HCT116 (cell line): ENCODE results near the gene TMEM123. TPM values are rescaled to one million over a fixed set of nuclear protein-coding genes. Genes with fewer than 3 reads are reported as not detected.

ENCODE experiments used
- ATAC-seq: fragments of 200-7000 bp; cut with Tn5 transposase; 2 replicates; pipeline ENCODE4 v1.9.1; 2020; ENCODE audit warnings: mild to moderate bottlenecking, moderate library complexity
- BruUV-seq: library from RNA; stranded (reverse); fragments of 400-500 nt; replicated peaks from 2 replicates; lab custom pipeline; 2021; lab: Mats Ljungman, UMichigan
- CTCF ChIA-PET: fragments of 300-600 bp; sonication (Branson Sonifier 250); formaldehyde crosslinking; loops from one replicate; lab custom pipeline; 2021; ENCODE audit warnings: antibody characterized with exemption; lab: Charles Lee
- POLR2A ChIA-PET: fragments of 300-600, 350-600 bp; sonication (Branson Sonifier 250); formaldehyde crosslinking; loops from one replicate; lab custom pipeline; 2021; ENCODE audit warnings: antibody characterized with exemption; lab: Charles Lee
- RAD21 ChIA-PET, 2 experiments: fragments of 300-600 bp; sonication (Branson Sonifier 250); formaldehyde crosslinking; loops; one replicate each; lab custom pipeline; 2023; ENCODE audit warnings: low total read pairs in 2 of 2; ENCODE audit not compliant: uncharacterized antibody in 2 of 2, unreplicated experiment in 2 of 2, low non-redundant PET in 1 of 2; lab: Charles Lee
- DNase-seq: peaks from one replicate; pipeline ENCODE4 v3.0.0-alpha.2; 2010; ENCODE audit warnings: low read depth, low spot score
- H2AFZ ChIP-seq: fragments of 200-600 bp; shearing (Covaris generic), sonication (generic); 2 replicates; pipeline ENCODE4 v1.6.1; 2017; ENCODE audit warnings: low read depth, mixed run types, mixed read lengths, antibody characterized with exemption, low read length; ENCODE audit not compliant: poor library complexity, severe bottlenecking
- H3K27ac ChIP-seq: 2 replicates; pipeline ENCODE4 v1.5.1; 2012; ENCODE audit warnings: low read depth, low read length
- H3K27me3 ChIP-seq: fragments of 200-600 bp; sonication (generic); 2 replicates; pipeline ENCODE4 v1.6.1; 2016; ENCODE audit warnings: mixed run types, low read length, mixed read lengths; ENCODE audit not compliant: insufficient read depth
- H3K36me3 ChIP-seq, 2 experiments: fragments of 200-500 bp in 1 of 2; fragments of 200-600 bp in 1 of 2; sonication (Bioruptor generic) in 1 of 2; sonication (generic) in 1 of 2; 2 replicates each; pipeline versions ENCODE4 v1.5.1 to v1.6.1; 2014 to 2016; ENCODE audit warnings: low read length in 2 of 2, inconsistent platforms in 1 of 2, mixed read lengths in 1 of 2, mixed run types in 1 of 2; ENCODE audit not compliant: insufficient read depth in 2 of 2, control insufficient read depth in 1 of 2
- H3K4me1 ChIP-seq, 2 experiments: fragments of 200-600 bp in 1 of 2; sonication (generic) in 1 of 2; 2 replicates each; pipeline versions ENCODE4 v1.5.1 to v1.6.1; 2012 to 2017; ENCODE audit warnings: low read length in 2 of 2, inconsistent platforms in 1 of 2, mild to moderate bottlenecking in 1 of 2, mixed read lengths in 1 of 2, mixed run types in 1 of 2, moderate library complexity in 1 of 2; ENCODE audit not compliant: insufficient read depth in 2 of 2, control insufficient read depth in 1 of 2
- H3K4me2 ChIP-seq: fragments of 200-600 bp; sonication (generic); 2 replicates; pipeline ENCODE4 v1.6.1; 2017; ENCODE audit warnings: mixed run types, low read length, mixed read lengths
- H3K4me3 ChIP-seq, 2 experiments: fragments of 200-600 bp in 1 of 2; sonication (generic) in 1 of 2; replicated peaks in 1 of 2; 2 replicates each; pipeline ENCODE4 v1.5.1; 2011 to 2016; ENCODE audit warnings: low read length in 2 of 2, control low read depth in 1 of 2, low read depth in 1 of 2, mild to moderate bottlenecking in 1 of 2, mixed read lengths in 1 of 2, mixed run types in 1 of 2
- H3K79me2 ChIP-seq: fragments of 200-600 bp; sonication (generic); 2 replicates; pipeline ENCODE4 v1.6.1; 2017; ENCODE audit warnings: mild to moderate bottlenecking, mixed run types, low read length, moderate library complexity, mixed read lengths; ENCODE audit not compliant: insufficient read depth
- H3K9ac ChIP-seq: fragments of 200-600 bp; sonication (generic); 2 replicates; pipeline ENCODE4 v1.6.1; 2016; ENCODE audit warnings: low read length, mixed read lengths
- H3K9me2 ChIP-seq: fragments of 200-600 bp; sonication (generic), shearing (Covaris generic); 2 replicates; pipeline ENCODE4 v1.6.1; 2017; ENCODE audit warnings: mixed run types, mild to moderate bottlenecking, moderate library complexity; ENCODE audit not compliant: insufficient read depth
- H3K9me3 ChIP-seq, 2 experiments: fragments of 200-500 bp in 1 of 2; fragments of 200-600 bp in 1 of 2; sonication (Bioruptor generic) in 1 of 2; sonication (generic) in 1 of 2; 2 replicates each; pipeline ENCODE4 v1.6.1; 2014 to 2017; ENCODE audit warnings: low read length in 2 of 2, mixed read lengths in 2 of 2, inconsistent platforms in 1 of 2, low read depth in 1 of 2, mild to moderate bottlenecking in 1 of 2, mixed run types in 1 of 2, moderate library complexity in 1 of 2; ENCODE audit not compliant: control insufficient read depth in 1 of 2, insufficient read depth in 1 of 2
- H4K20me1 ChIP-seq: fragments of 200-600 bp; sonication (generic), shearing (Covaris generic); 2 replicates; pipeline ENCODE4 v1.6.1; 2017; ENCODE audit warnings: mixed run types, mild to moderate bottlenecking, moderate library complexity; ENCODE audit not compliant: insufficient read depth
- EGR1 ChIP-seq: IDR thresholded peaks from 2 replicates; pipeline ENCODE4 v1.6.1; 2012; ENCODE audit warnings: low read depth
- EZH2 ChIP-seq: fragments of 200-600 bp; sonication (generic); IDR thresholded peaks from 2 replicates; pipeline ENCODE4 v1.6.1; 2017; ENCODE audit warnings: antibody characterized with exemption, mixed run types
- JUND ChIP-seq: IDR thresholded peaks from 2 replicates; pipeline ENCODE4 v1.6.1; 2012
- MAX ChIP-seq: IDR thresholded peaks from 2 replicates; pipeline ENCODE4 v1.6.1; 2012
- POLR2A ChIP-seq: IDR thresholded peaks from 2 replicates; pipeline ENCODE4 v1.7.0; 2011; ENCODE audit warnings: borderline replicate concordance; ENCODE audit not compliant: insufficient read depth, insufficient read length; ENCODE audit errors: extremely low read depth
- POLR2AphosphoS5 ChIP-seq: IDR thresholded peaks from 2 replicates; pipeline ENCODE4 v1.6.1; 2011; ENCODE audit warnings: mild to moderate bottlenecking, low read depth, low read length, moderate library complexity
- RAD21 ChIP-seq: IDR thresholded peaks from 2 replicates; pipeline ENCODE4 v1.6.1; 2012; ENCODE audit warnings: low read depth, mild to moderate bottlenecking
- SIN3A ChIP-seq: IDR thresholded peaks from 2 replicates; pipeline ENCODE4 v1.6.1; 2012; ENCODE audit warnings: low read depth
- SP1 ChIP-seq: IDR thresholded peaks from 2 replicates; pipeline ENCODE4 v1.6.1; 2012; ENCODE audit warnings: low read depth
- SRF ChIP-seq: IDR thresholded peaks from 2 replicates; pipeline ENCODE4 v1.6.1; 2012; ENCODE audit warnings: low read depth
- TCF7L2 ChIP-seq: IDR thresholded peaks from 2 replicates; pipeline ENCODE4 v1.7.0; 2011; ENCODE audit warnings: borderline replicate concordance, inconsistent platforms; ENCODE audit not compliant: insufficient read depth, insufficient read length; ENCODE audit errors: extremely low read depth
- YY1 ChIP-seq: IDR thresholded peaks from 2 replicates; pipeline ENCODE4 v1.6.1; 2011; ENCODE audit warnings: low read length, low read depth, moderate library complexity, mild to moderate bottlenecking; ENCODE audit not compliant: insufficient replicate concordance; ENCODE audit errors: extremely low read depth
- ZFX ChIP-seq: fragments of 450-650 bp; IDR thresholded peaks from 2 replicates; pipeline ENCODE4 v1.6.1; 2017
- intact Hi-C: fragments of 100-400 bp; cut with micrococcal nuclease; formaldehyde crosslinking; loops from 2 replicates; pipeline ENCODE4 v1.10.0; 2022
- total RNA-seq: library from RNA; stranded (reverse); gene quantifications from one replicate; pipeline ENCODE4 v1.2.1, GENCODE V29; 2021; ENCODE audit not compliant: unreplicated experiment
- TF ChIP-seq, protein P1 (sequence below), 3 experiments: fragments of 200-600 bp in 1 of 3; sonication (generic) in 1 of 3; IDR thresholded peaks in 2 of 3; conservative IDR thresholded peaks in 1 of 3; 2 replicates each; pipeline ENCODE4 v1.5.1; 2012 to 2017; ENCODE audit warnings: low read depth in 2 of 3, low read length in 2 of 3, antibody characterized with exemption in 1 of 3, borderline replicate concordance in 1 of 3, control low read depth in 1 of 3, mild to moderate bottlenecking in 1 of 3, mixed read lengths in 1 of 3, mixed run types in 1 of 3, moderate library complexity in 1 of 3; ENCODE audit not compliant: insufficient read depth in 1 of 3
- TF ChIP-seq, protein P2 (sequence below): IDR thresholded peaks from 2 replicates; pipeline ENCODE4 v1.6.1; 2012
- TF ChIP-seq, protein P3 (sequence below): IDR thresholded peaks from 2 replicates; pipeline ENCODE4 v1.6.1; 2012; ENCODE audit warnings: low read depth

Gene TMEM123
- total RNA-seq, 1 experiment from 2014 or later = 217 TPM

GRCh38 chr11:102415304-102415916, 37.2 kb downstream of the TMEM123 start:
- ChIA-PET CTCF (no interaction called here), RAD21 (no interaction called here), POLR2A (no interaction called here)
- no TSS peak for BruUV-seq
- no peak for DNase-seq
- intact Hi-C loops = no loop called here
- TF ChIP-seq SP1 (no peak), EZH2 (no peak), ZFX (no peak), SIN3A (no peak), JUND (no peak), RAD21 (no peak), TCF7L2 (no peak), SRF (no peak), MAX (no peak), YY1 (no peak), POLR2A (no peak), EGR1 (no peak), POLR2AphosphoS5 (no peak)
- TF ChIP-seq, protein P1, sequence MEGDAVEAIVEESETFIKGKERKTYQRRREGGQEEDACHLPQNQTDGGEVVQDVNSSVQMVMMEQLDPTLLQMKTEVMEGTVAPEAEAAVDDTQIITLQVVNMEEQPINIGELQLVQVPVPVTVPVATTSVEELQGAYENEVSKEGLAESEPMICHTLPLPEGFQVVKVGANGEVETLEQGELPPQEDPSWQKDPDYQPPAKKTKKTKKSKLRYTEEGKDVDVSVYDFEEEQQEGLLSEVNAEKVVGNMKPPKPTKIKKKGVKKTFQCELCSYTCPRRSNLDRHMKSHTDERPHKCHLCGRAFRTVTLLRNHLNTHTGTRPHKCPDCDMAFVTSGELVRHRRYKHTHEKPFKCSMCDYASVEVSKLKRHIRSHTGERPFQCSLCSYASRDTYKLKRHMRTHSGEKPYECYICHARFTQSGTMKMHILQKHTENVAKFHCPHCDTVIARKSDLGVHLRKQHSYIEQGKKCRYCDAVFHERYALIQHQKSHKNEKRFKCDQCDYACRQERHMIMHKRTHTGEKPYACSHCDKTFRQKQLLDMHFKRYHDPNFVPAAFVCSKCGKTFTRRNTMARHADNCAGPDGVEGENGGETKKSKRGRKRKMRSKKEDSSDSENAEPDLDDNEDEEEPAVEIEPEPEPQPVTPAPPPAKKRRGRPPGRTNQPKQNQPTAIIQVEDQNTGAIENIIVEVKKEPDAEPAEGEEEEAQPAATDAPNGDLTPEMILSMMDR (IDR thresholded peaks at IDR 0.05 in 2 of 3, conservative IDR thresholded peaks at IDR 0.05 in 1 of 3; ENCODE audit: borderline replicate concordance in 1 of 3, insufficient read depth in 1 of 3, low read depth in 2 of 3, low read length in 2 of 3) = no peak
- TF ChIP-seq, protein P2, sequence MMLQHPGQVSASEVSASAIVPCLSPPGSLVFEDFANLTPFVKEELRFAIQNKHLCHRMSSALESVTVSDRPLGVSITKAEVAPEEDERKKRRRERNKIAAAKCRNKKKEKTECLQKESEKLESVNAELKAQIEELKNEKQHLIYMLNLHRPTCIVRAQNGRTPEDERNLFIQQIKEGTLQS = no peak
- TF ChIP-seq, protein P3, sequence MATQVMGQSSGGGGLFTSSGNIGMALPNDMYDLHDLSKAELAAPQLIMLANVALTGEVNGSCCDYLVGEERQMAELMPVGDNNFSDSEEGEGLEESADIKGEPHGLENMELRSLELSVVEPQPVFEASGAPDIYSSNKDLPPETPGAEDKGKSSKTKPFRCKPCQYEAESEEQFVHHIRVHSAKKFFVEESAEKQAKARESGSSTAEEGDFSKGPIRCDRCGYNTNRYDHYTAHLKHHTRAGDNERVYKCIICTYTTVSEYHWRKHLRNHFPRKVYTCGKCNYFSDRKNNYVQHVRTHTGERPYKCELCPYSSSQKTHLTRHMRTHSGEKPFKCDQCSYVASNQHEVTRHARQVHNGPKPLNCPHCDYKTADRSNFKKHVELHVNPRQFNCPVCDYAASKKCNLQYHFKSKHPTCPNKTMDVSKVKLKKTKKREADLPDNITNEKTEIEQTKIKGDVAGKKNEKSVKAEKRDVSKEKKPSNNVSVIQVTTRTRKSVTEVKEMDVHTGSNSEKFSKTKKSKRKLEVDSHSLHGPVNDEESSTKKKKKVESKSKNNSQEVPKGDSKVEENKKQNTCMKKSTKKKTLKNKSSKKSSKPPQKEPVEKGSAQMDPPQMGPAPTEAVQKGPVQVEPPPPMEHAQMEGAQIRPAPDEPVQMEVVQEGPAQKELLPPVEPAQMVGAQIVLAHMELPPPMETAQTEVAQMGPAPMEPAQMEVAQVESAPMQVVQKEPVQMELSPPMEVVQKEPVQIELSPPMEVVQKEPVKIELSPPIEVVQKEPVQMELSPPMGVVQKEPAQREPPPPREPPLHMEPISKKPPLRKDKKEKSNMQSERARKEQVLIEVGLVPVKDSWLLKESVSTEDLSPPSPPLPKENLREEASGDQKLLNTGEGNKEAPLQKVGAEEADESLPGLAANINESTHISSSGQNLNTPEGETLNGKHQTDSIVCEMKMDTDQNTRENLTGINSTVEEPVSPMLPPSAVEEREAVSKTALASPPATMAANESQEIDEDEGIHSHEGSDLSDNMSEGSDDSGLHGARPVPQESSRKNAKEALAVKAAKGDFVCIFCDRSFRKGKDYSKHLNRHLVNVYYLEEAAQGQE = no peak
- ATAC-seq = no peak
- Histone ChIP-seq H3K4me1 (peaks cover 0 to 23% of the 10 kb centered on the region in 2 experiments; a peak in 2 of 4 replicates), H3K79me2 (peaks cover 98% of the 10 kb centered on the region), H3K27me3 (no peaks in the 10 kb centered on the region), H3K4me2 (no peak overlapping the region), H3K9ac (no peak overlapping the region), H3K4me3 (no peak overlapping the region), H3K36me3 (no peaks in the 10 kb centered on the region), H3K9me2 (no peaks in the 10 kb centered on the region), H3K27ac (no peak overlapping the region), H2AFZ (no peak overlapping the region), H4K20me1 (no peaks in the 10 kb centered on the region; the same call in 1 of the 2 replicates), H3K9me3 (0 out of 4 replicates have a peak, but pooled peaks cover 0 to 5% of the 10 kb centered on the region in 2 experiments)
